Measurements from ENCODE around the gene DYSF. TPM values are rescaled to one million over a fixed set of nuclear protein-coding genes. Genes with fewer than 3 reads are reported as not detected.
"Not testable (repeated sequence)": the region's sequence is repeated elsewhere in the genome, so short reads cannot be mapped to it uniquely, and the experiment has no call there.

DYSF gene
- total RNA-seq, 1 donor from 2014 or later, result 42.8 TPM

- Histone ChIP-seq H3K27me3 (ENCODE audit: control insufficient read depth, insufficient read depth, low read length) (no peaks in the 10 kb centered on the region), H3K4me3 (ENCODE audit: low read depth, low read length) (no peak overlapping the region), H3K36me3 (ENCODE audit: control insufficient read depth, insufficient read depth, low read length) (no peaks in the 10 kb centered on the region)
- no peak for TF ChIP-seq CTCF (IDR thresholded peaks at IDR 0.05; ENCODE audit: insufficient read depth, low read length, poor library complexity, severe bottlenecking)
- DNase-seq (ENCODE audit: low read depth), result no peak
Observed at GRCh38 chr2:71484354-71484753, 31.0 kb downstream of the DYSF start.

GRCh38 chr2:71486881-71487640, 33.7 kb downstream of the DYSF start:
- Histone ChIP-seq H3K27me3 (ENCODE audit: control insufficient read depth, insufficient read depth, low read length) (no peaks in the 10 kb centered on the region), H3K36me3 (ENCODE audit: control insufficient read depth, insufficient read depth, low read length) (no peaks in the 10 kb centered on the region), H3K4me3 (ENCODE audit: low read depth, low read length) (no peak overlapping the region)
- no peak for DNase-seq (ENCODE audit: low read depth)
- no peak for TF ChIP-seq CTCF (IDR thresholded peaks at IDR 0.05; ENCODE audit: insufficient read depth, low read length, poor library complexity, severe bottlenecking)

GRCh38 chr2:71491551-71491950, 38.2 kb downstream of the DYSF start:
- H3K4me3 ChIP-seq (ENCODE audit: low read depth, low read length); H3K36me3 ChIP-seq (ENCODE audit: control insufficient read depth, insufficient read depth, low read length); H3K27me3 ChIP-seq (ENCODE audit: control insufficient read depth, insufficient read depth, low read length); DNase-seq (ENCODE audit: low read depth): not testable (repeated sequence)

- H3K36me3 ChIP-seq (ENCODE audit: control insufficient read depth, insufficient read depth, low read length), result no peaks in the 10 kb centered on the region
- H3K4me3 ChIP-seq (ENCODE audit: low read depth, low read length), result no peak overlapping the region
- DNase-seq (ENCODE audit: low read depth), result no peak
- no peak for TF ChIP-seq CTCF (IDR thresholded peaks at IDR 0.05; ENCODE audit: insufficient read depth, low read length, poor library complexity, severe bottlenecking)
- no peaks in the 10 kb centered on the region for H3K27me3 ChIP-seq (ENCODE audit: control insufficient read depth, insufficient read depth, low read length)
Observed at GRCh38 chr2:71492112-71492511, 38.8 kb downstream of the DYSF start.

GRCh38 chr2:71494091-71494490, 40.7 kb downstream of the DYSF start:
- no peak for TF ChIP-seq CTCF (IDR thresholded peaks at IDR 0.05; ENCODE audit: insufficient read depth, low read length, poor library complexity, severe bottlenecking)
- no peaks in the 10 kb centered on the region for H3K27me3 ChIP-seq (ENCODE audit: control insufficient read depth, insufficient read depth, low read length)
- no peaks in the 10 kb centered on the region for H3K36me3 ChIP-seq (ENCODE audit: control insufficient read depth, insufficient read depth, low read length)
- DNase-seq (ENCODE audit: low read depth), result no peak
- no peak overlapping the region for H3K4me3 ChIP-seq (ENCODE audit: low read depth, low read length)

- Histone ChIP-seq H3K36me3 (ENCODE audit: control insufficient read depth, insufficient read depth, low read length) (no peaks in the 10 kb centered on the region), H3K27me3 (ENCODE audit: control insufficient read depth, insufficient read depth, low read length) (no peaks in the 10 kb centered on the region), H3K4me3 (ENCODE audit: low read depth, low read length) (no peak overlapping the region)
- no peak for DNase-seq (ENCODE audit: low read depth)
- no peak for TF ChIP-seq CTCF (IDR thresholded peaks at IDR 0.05; ENCODE audit: insufficient read depth, low read length, poor library complexity, severe bottlenecking)
Observed at GRCh38 chr2:71494523-71495155, 41.3 kb downstream of the DYSF start.
